Fibroblast of lung (primary cell): ENCODE data around the gene RASGEF1B.

Experiments
- CTCF ChIP-seq, 2 donors: IDR thresholded peaks in 1 of 2; conservative IDR thresholded peaks in 1 of 2; 1 replicate in 1 of 2; 2 replicates in 1 of 2; pipeline ENCODE4 v1.5.1; 2011 to 2012; ENCODE audit warnings: low read length in 2 of 2, control low read depth in 1 of 2, inconsistent platforms in 1 of 2, low read depth in 1 of 2, mild to moderate bottlenecking in 1 of 2
- EZH2 ChIP-seq: IDR thresholded peaks from 2 replicates; pipeline ENCODE4 v1.5.1; 2012; ENCODE audit warnings: low read length, control low read depth, mild to moderate bottlenecking; ENCODE audit errors: missing control alignments

GRCh38 chr4:81469781-81470455 is 1.8 kb downstream of the RASGEF1B start:
- TF ChIP-seq CTCF (conservative IDR thresholded peaks at IDR 0.05 in 1 of 2, IDR thresholded peaks at IDR 0.05 in 1 of 2; ENCODE audit: low read depth in 1 of 2, low read length in 2 of 2) (no peak), EZH2 (no peak)
